Right lobe of liver (tissue), 6 donors: Measurements from ENCODE around the gene POLR1G. TPM values are rescaled to one million over a fixed set of nuclear protein-coding genes. Genes with fewer than 3 reads are reported as not detected.

Source experiments
- ATAC-seq, 4 donors: fragments of 200-7000 bp; cut with Tn5 transposase; one replicate each; pipeline ENCODE4 v1.9.1; 2020; ENCODE audit warnings: mild to moderate bottlenecking in 4 of 4, moderate library complexity in 4 of 4
- DNase-seq, 3 donors: peaks; one replicate each; pipeline ENCODE4 v3.0.0-alpha.2; 2020
- H3K27ac ChIP-seq, 3 donors: fragments of 200-600 bp; one replicate each; pipeline ENCODE4 v1.8.0; 2022
- H3K27me3 ChIP-seq, 2 donors: fragments of 200-600 bp; one replicate each; pipeline ENCODE4 v1.8.0; 2022
- H3K36me3 ChIP-seq, 4 donors: fragments of 200-600 bp; sonication (generic) in 1 of 4; one replicate each; pipeline versions ENCODE4 v1.5.1 to v1.8.0; 2017 to 2022; ENCODE audit warnings: control low read depth in 1 of 4
- H3K4me1 ChIP-seq, 4 donors: fragments of 200-600 bp; sonication (generic) in 1 of 4; one replicate each; pipeline versions ENCODE4 v1.5.1 to v1.8.0; 2017 to 2022; ENCODE audit warnings: control low read depth in 1 of 4
- H3K4me3 ChIP-seq, 3 donors: fragments of 200-600 bp; one replicate each; pipeline ENCODE4 v1.8.0; 2022
- H3K9me3 ChIP-seq, 4 donors: fragments of 200-600 bp; sonication (generic) in 1 of 4; one replicate each; pipeline versions ENCODE4 v1.5.1 to v1.8.0; 2017 to 2022; ENCODE audit warnings: control low read depth in 1 of 4
- POLR2A ChIP-seq: fragments of 450-650 bp; IDR thresholded peaks from one replicate; pipeline ENCODE4 v1.6.1; 2017; ENCODE audit warnings: antibody characterized with exemption, mild to moderate bottlenecking
- WGBS: methylation state at CpG from one replicate; pipeline ENCODE4 v1.1.6; 2018; ENCODE audit warnings: low coverage, low lambda C conversion rate; ENCODE audit not compliant: insufficient coverage; ENCODE audit errors: missing lambda C conversion rate; 5-methylcytosine and 5-hydroxymethylcytosine counted together
- intact Hi-C, 2 donors: fragments of 100-400 bp; cut with DNase I; formaldehyde crosslinking; loops; one replicate each; pipeline versions ENCODE4 v1.11.2 to v1.14.1; 2022
- total RNA-seq, 6 experiments: library from RNA; depleted of rRNA in 2 of 6; stranded (reverse); fragments of >200 nt in 2 of 6; fragmentation: NEBNext Ultra II Directional in 3 of 6; extraction: Animal tissue kit (Norgen Biotek cat#: 25700) in 3 of 6; gene quantifications; one replicate each; pipeline versions ENCODE4 v1.1.0 to v1.2.4, GENCODE V29; 2016 to 2023
- TF ChIP-seq, protein P1 (sequence below), 4 donors: fragments of 200-600 bp in 3 of 4; fragments of 450-650 bp in 1 of 4; IDR thresholded peaks; one replicate each; pipeline versions ENCODE4 v1.5.1 to v1.8.0; 2016 to 2022; ENCODE audit warnings: antibody characterized with exemption in 4 of 4, mild to moderate bottlenecking in 2 of 4
- donor health status: DM: no; HTN: yes; CAD: no.
- donor health status: DM: no; HTN: no; CAD: no.
- donor health status: DM: no; HTN: no; CAD: no.
- donor health status: DM: no; HTN: yes; CAD: no.
- donor health status: DM: no; HTN: yes; CAD: no.

Gene POLR1G
- total RNA-seq, 6 experiments from 2014 or later: 1.3 to 4.5 (median 3.2) TPM

DNA sequence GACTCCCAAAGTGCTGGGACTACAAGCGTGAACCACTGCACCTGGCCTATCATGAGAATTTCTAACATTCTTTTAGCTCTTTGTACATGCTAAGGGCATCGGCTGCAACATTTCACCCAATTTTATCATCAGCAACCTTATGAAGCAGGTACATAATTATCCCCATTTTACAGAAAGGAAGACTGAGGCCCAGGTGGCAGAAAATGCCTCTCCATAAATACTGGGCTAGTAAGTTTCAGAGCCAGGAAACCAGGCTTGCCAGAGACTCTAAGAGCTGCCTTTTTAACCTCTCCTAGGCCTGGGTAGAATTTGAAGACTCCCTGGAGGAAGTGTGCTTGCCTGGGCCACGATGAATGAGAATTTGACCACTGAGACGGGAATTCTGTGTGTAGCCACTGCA, 38.3 kb upstream of the POLR1G start:
- H3K9me3 ChIP-seq: no peaks in the 10 kb centered on the region
- peaks cover 0 to 4% (median 0%) of the 10 kb centered on the region in 4 donors for H3K4me1 ChIP-seq
- TF ChIP-seq POLR2A: no peak
- TF ChIP-seq, protein P1, sequence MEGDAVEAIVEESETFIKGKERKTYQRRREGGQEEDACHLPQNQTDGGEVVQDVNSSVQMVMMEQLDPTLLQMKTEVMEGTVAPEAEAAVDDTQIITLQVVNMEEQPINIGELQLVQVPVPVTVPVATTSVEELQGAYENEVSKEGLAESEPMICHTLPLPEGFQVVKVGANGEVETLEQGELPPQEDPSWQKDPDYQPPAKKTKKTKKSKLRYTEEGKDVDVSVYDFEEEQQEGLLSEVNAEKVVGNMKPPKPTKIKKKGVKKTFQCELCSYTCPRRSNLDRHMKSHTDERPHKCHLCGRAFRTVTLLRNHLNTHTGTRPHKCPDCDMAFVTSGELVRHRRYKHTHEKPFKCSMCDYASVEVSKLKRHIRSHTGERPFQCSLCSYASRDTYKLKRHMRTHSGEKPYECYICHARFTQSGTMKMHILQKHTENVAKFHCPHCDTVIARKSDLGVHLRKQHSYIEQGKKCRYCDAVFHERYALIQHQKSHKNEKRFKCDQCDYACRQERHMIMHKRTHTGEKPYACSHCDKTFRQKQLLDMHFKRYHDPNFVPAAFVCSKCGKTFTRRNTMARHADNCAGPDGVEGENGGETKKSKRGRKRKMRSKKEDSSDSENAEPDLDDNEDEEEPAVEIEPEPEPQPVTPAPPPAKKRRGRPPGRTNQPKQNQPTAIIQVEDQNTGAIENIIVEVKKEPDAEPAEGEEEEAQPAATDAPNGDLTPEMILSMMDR (IDR thresholded peaks at IDR 0.05): no peak
- H3K4me3 ChIP-seq: no peak overlapping the region
- H3K27me3 ChIP-seq: no peaks in the 10 kb centered on the region
- DNase-seq (no peak), ATAC-seq (no peak)
- intact Hi-C loops: no loop called here
- 91% methylated on average over 4 of the region's 4 CpGs for WGBS
- H3K27ac ChIP-seq: no peak overlapping the region
- peaks cover 0 to 8% (median 0%) of the 10 kb centered on the region in 4 donors for H3K36me3 ChIP-seq

DNA sequence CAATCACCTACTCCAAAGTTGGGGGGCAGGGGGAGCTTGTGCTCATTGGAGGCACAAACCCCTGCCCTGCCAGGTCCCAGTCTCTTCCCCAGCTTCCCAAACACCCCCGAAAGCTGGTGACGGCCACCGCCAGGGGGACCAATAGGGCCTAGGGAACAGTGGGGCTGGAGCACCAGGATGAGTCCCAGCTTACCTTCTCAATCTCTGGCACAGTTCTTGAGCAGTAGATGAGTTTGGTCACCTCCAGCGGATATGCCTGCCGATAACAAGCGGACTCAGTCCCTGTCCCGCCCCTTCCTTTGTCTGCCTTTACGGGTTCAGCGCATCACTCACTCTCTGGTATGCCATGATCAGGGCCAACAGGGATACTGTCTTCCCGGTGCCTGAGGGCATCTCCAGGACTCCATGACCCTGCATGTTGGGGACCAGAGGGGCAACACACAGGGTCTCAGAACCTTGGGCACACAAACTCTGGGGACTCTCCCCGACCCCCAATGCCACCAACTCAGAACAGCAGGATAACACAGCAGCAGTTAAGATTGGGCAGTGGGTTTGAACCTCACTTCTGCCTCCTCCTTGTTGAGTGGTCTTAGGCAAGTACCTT, 37.6 kb upstream of the POLR1G start:
- Histone ChIP-seq H3K27ac (no peak overlapping the region), H3K4me3 (no peak overlapping the region), H3K4me1 (peaks cover 0 to 4% (median 0%) of the 10 kb centered on the region in 4 donors), H3K27me3 (no peaks in the 10 kb centered on the region), H3K9me3 (no peaks in the 10 kb centered on the region), H3K36me3 (peaks cover 0 to 3% (median 0%) of the 10 kb centered on the region in 4 donors)
- WGBS: no CpG with 5 or more reads among the region's 11 CpGs
- DNase-seq (no peak), ATAC-seq (no peak)
- TF ChIP-seq, protein P1 (IDR thresholded peaks at IDR 0.05): no peak
- no peak for TF ChIP-seq POLR2A
- intact Hi-C loops: no loop called here

DNA sequence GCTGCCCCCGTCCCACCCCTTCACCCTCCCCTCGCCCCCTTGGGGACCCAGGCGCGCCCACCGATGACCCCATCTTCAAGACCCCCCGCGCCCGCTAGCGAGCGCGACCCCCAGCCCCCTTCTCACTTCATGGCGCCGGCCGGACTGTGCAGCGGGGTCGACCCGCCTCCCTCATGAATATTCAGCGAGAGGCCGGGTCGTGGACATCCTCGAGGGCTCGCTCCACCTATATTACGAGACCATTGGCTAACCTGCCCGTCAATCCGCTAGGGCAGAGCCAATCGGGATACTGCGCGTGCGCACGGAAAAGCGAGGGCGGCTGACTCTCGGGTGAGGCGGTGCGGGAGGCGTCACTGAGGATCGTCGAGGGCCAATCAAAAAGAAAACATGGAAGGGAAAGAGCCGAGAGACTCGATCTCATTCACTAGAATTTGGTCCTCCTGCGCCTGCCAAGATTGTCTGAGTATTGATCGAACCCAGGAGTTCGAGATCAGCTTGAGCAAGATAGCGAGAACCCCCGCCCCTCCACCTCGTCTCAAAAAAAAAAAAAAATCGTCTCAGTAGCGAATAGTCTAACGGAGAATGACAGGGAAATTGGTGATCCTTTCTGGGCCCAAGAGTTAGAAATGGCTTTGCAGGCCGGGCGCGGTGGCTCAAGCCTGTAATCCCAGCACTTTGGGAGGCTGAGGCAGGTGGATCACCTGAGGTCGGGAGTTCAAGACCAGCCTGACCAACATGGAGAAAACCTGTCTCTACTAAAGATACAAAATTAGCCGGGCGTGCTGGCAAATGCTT, 35.8 kb upstream of the POLR1G start, which contains the start of gene ERCC2:
Gene ERCC2 (minus strand): TSS at position 164 of the 795 bp plus-strand sequence. CDS start 33 bp downstream, at position 131.
- TF ChIP-seq, protein P1 (IDR thresholded peaks at IDR 0.05): no peak
- no peak for TF ChIP-seq POLR2A
- Histone ChIP-seq H3K4me3 (peak within 1 kb of the TSS; percentile 75 to 91 (median 84)), H3K27me3 (no peaks in the 10 kb centered on the region), H3K27ac (peak within 1 kb of the TSS; percentile 41 to 63 (median 58)), H3K9me3 (no peaks in the 10 kb centered on the region), H3K4me1 (peaks cover 0 to 4% (median 0%) of the 10 kb centered on the region in 4 donors), H3K36me3 (no peaks in the 10 kb centered on the region)
- intact Hi-C loops: no loop called here
- DNase-seq (peak; percentile 98 to 100 (median 98)), ATAC-seq (peak; percentile 98 to 100 (median 98))
- WGBS: 2% methylated on average over 37 of the region's 55 CpGs

DNA sequence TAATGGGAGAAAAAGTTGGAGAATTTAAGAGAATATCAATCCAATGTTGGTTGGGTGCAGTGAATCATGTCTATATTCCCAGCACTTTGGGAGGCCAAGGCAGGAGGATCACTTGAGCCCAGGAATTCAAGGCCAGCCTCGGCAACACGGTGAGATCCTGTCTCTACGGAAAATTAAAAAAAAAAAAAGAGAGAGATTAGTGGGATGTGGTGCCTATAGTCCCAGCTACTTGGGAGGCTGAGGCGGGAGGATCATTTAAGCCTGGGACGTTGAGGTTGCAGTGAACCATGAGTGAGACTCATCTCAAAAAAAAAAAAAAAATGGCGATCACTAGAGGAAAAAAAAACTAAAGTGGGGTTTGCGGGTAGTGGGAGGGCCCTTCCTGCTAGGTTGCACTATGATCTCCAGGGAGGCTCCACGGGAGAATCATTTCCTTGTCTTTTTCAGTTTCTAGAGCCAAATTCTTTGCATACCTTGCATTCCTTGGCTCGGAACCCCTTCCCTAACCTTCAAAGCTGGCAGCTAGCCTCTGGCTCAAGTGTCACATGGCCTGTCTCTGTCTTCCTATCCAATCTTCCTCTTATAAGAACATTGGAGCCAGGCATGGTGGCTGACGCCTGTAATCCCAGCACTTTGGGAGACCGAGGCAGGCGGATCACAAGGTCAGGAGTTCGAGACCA, 30.3 kb upstream of the POLR1G start:
- H3K27ac ChIP-seq: no peak overlapping the region
- 39% methylated on average over 12 of the region's 13 CpGs for WGBS
- no peaks in the 10 kb centered on the region for H3K9me3 ChIP-seq
- no peaks in the 10 kb centered on the region for H3K4me1 ChIP-seq
- no peak for DNase-seq
- H3K27me3 ChIP-seq: no peaks in the 10 kb centered on the region
- TF ChIP-seq POLR2A: no peak
- TF ChIP-seq, protein P1 (IDR thresholded peaks at IDR 0.05): no peak
- intact Hi-C loops: no loop called here
- no peak overlapping the region for H3K4me3 ChIP-seq
- no peaks in the 10 kb centered on the region for H3K36me3 ChIP-seq
- ATAC-seq: peak; percentile 56 to 88 (median 68)
